K562 (cell line): ENCODE data around the gene AKAP13. TPM values are rescaled to one million over a fixed set of nuclear protein-coding genes. Genes with fewer than 3 reads are reported as not detected.

Experiments
- ATAC-seq: fragments of 200-7000 bp; cut with Tn5 transposase; 3 replicates; pipeline ENCODE4 v1.9.1; 2020; ENCODE audit warnings: moderate library complexity
- BruUV-seq: library from RNA; stranded (reverse); fragments of 400-500 nt; replicated peaks from 2 replicates; lab custom pipeline; 2021; lab: Mats Ljungman, UMichigan
- CTCF ChIA-PET: fragments of 300-600 bp; formaldehyde crosslinking; extraction: SDS; loops from one replicate; lab custom pipeline; 2021; ENCODE audit warnings: low intra/inter-chr PET ratio; lab: Yijun Ruan, JAX
- POLR2A ChIA-PET: fragments of 300-600, 350-650 bp; sonication (Branson Sonifier 250); formaldehyde crosslinking; extraction: SDS; loops from one replicate; lab custom pipeline; 2021; ENCODE audit warnings: antibody characterized with exemption, inconsistent platforms; lab: Yijun Ruan, JAX
- DNase-seq, 4 experiments: peaks; one replicate each; pipeline versions ENCODE4 v3.0.0 to v3.0.0-alpha.2; 2011 to 2018; ENCODE audit warnings: low spot score in 3 of 4, mixed read lengths in 3 of 4; ENCODE audit errors: extremely low read depth in 1 of 4
- FAIRE-seq: peaks from 2 replicates; lab custom pipeline; 2011; peaks lifted over from hg19 to GRCh38; lab: Jason Lieb, UNC
- H2AFZ ChIP-seq: 2 replicates; pipeline ENCODE4 v1.6.0; 2011; ENCODE audit warnings: low read depth, low read length, control low read depth, inconsistent platforms
- H3K27ac ChIP-seq: fragments of 200-600 bp; 3 replicates; pipeline ENCODE4 v1.8.0; 2011; ENCODE audit warnings: low read depth, mild to moderate bottlenecking, control low read depth, inconsistent platforms, low read length, moderate library complexity, mixed read lengths; ENCODE audit errors: extremely low read depth
- H3K27me3 ChIP-seq, 2 experiments: fragments of 300-600 bp in 1 of 2; 2 replicates in 1 of 2; 3 replicates in 1 of 2; pipeline versions ENCODE4 v1.6.0 to v1.8.0; 2011; ENCODE audit warnings: inconsistent platforms in 2 of 2, low read length in 2 of 2, mild to moderate bottlenecking in 1 of 2, mixed read lengths in 1 of 2, moderate library complexity in 1 of 2; ENCODE audit not compliant: control insufficient read depth in 2 of 2, insufficient read depth in 2 of 2
- H3K36me3 ChIP-seq: fragments of 300-600 bp; 3 replicates; pipeline ENCODE4 v1.8.0; 2011; ENCODE audit warnings: mild to moderate bottlenecking, low read length, inconsistent platforms; ENCODE audit not compliant: control insufficient read depth, insufficient read depth
- H3K4me1 ChIP-seq, 2 experiments: fragments of 200-600 bp in 1 of 2; replicated peaks in 1 of 2; 2 replicates in 1 of 2; 3 replicates in 1 of 2; pipeline versions ENCODE4 v1.5.1 to v1.8.0; 2011; ENCODE audit warnings: inconsistent platforms in 2 of 2, low read length in 2 of 2, mild to moderate bottlenecking in 1 of 2, mixed read lengths in 1 of 2, moderate library complexity in 1 of 2; ENCODE audit not compliant: control insufficient read depth in 2 of 2, insufficient read depth in 2 of 2
- H3K4me2 ChIP-seq: 2 replicates; pipeline ENCODE4 v1.6.1; 2011; ENCODE audit warnings: low read length, control low read depth, inconsistent platforms, mixed read lengths; ENCODE audit not compliant: insufficient read depth
- H3K4me3 ChIP-seq: fragments of 200-600 bp; sonication (generic), shearing (Covaris generic); 2 replicates; pipeline ENCODE4 v1.5.1; 2016; ENCODE audit warnings: control low read depth, inconsistent platforms
- H3K79me2 ChIP-seq: fragments of 200-600 bp; 3 replicates; pipeline ENCODE4 v1.8.0; 2011; ENCODE audit warnings: low read length, inconsistent platforms; ENCODE audit not compliant: control insufficient read depth, insufficient read depth
- H3K9ac ChIP-seq, 2 experiments: 2 replicates each; pipeline versions ENCODE4 v1.6.0 to v1.6.1; 2011; ENCODE audit warnings: low read depth in 2 of 2, low read length in 2 of 2, control low read depth in 1 of 2, inconsistent platforms in 1 of 2, mild to moderate bottlenecking in 1 of 2, mixed read lengths in 1 of 2; ENCODE audit not compliant: insufficient read depth in 1 of 2
- H3K9me1 ChIP-seq: one replicate; pipeline ENCODE4 v1.6.0; 2011; ENCODE audit warnings: inconsistent platforms, mild to moderate bottlenecking, low read length, moderate library complexity; ENCODE audit not compliant: control insufficient read depth, insufficient read depth
- H3K9me3 ChIP-seq: replicated peaks from 2 replicates; pipeline ENCODE4 v1.5.1; 2011; ENCODE audit warnings: low read depth, low read length, inconsistent platforms; ENCODE audit not compliant: control insufficient read depth, insufficient read depth
- H4K20me1 ChIP-seq: replicated peaks from 2 replicates; pipeline ENCODE4 v1.6.1; 2011; ENCODE audit warnings: low read length, inconsistent platforms, mixed read lengths; ENCODE audit not compliant: control insufficient read depth, insufficient read depth
- ARID1B ChIP-seq: fragments of 450-650 bp; IDR thresholded peaks from 2 replicates; pipeline ENCODE4 v1.6.1; 2016; ENCODE audit warnings: antibody characterized with exemption, mild to moderate bottlenecking, inconsistent platforms
- KDM1A ChIP-seq, 2 experiments: fragments of 450-650 bp; IDR thresholded peaks; 2 replicates each; pipeline ENCODE4 v1.6.1; 2016; ENCODE audit warnings: mild to moderate bottlenecking in 2 of 2
- NFIX ChIP-seq: fragments of 250-450 bp; sonication (Bioruptor Pico); IDR thresholded peaks from 2 replicates; pipeline ENCODE4 v1.4.0; 2020; ENCODE audit warnings: low read depth, mild to moderate bottlenecking, moderate library complexity
- PATZ1 ChIP-seq: fragments of 250-450 bp; sonication (Bioruptor Pico); IDR thresholded peaks from 2 replicates; pipeline ENCODE4 v1.5.0; 2020; ENCODE audit warnings: mild to moderate bottlenecking, borderline replicate concordance
- PHTF2 ChIP-seq: fragments of 250-450 bp; sonication (Bioruptor Pico); IDR thresholded peaks from 2 replicates; pipeline ENCODE4 v1.5.0; 2021; ENCODE audit warnings: mild to moderate bottlenecking
- POLR3A ChIP-seq: IDR thresholded peaks from 2 replicates; pipeline ENCODE4 v1.6.1; 2011; ENCODE audit warnings: borderline replicate concordance, mild to moderate bottlenecking, moderate library complexity; ENCODE audit not compliant: insufficient read length, insufficient read depth; ENCODE audit errors: extremely low read depth
- TCF3 ChIP-seq: sonication (generic); formaldehyde crosslinking; IDR thresholded peaks from 2 replicates; pipeline ENCODE4 v1.4.0; 2020; ENCODE audit warnings: mild to moderate bottlenecking, missing genetic modification reagents
- ZFPM2 ChIP-seq: fragments of 250-450 bp; sonication (Bioruptor Pico); IDR thresholded peaks from 2 replicates; pipeline ENCODE4 v1.5.1; 2022; ENCODE audit warnings: mild to moderate bottlenecking
- ZHX1 ChIP-seq: fragments of 150-350 bp; conservative IDR thresholded peaks from 2 replicates; pipeline ENCODE4 v1.6.1; 2014; ENCODE audit warnings: low read length
- ZNF232 ChIP-seq: sonication (generic); formaldehyde crosslinking; IDR thresholded peaks from 2 replicates; pipeline ENCODE4 v1.8.0; 2022; ENCODE audit warnings: mild to moderate bottlenecking, missing genetic modification reagents
- ZNF507 ChIP-seq: conservative IDR thresholded peaks from 2 replicates; pipeline ENCODE4 v1.6.1; 2017; ENCODE audit warnings: missing genetic modification characterization, missing compliant biosample characterization
- WGBS: fragments of 100-300 bp; shearing (Covaris generic); methylation state at CpG from one replicate; pipeline ENCODE4 v1.1.6; 2016; ENCODE audit warnings: low coverage, mixed read lengths; ENCODE audit not compliant: insufficient coverage; ENCODE audit errors: missing lambda C conversion rate; 5-methylcytosine and 5-hydroxymethylcytosine counted together
- in situ Hi-C: fragments of 300-500 bp; cut with MboI; formaldehyde crosslinking; loops from 4 replicates; pipeline ENCODE4 v1.15.0; 2018; ENCODE audit warnings: inconsistent platforms, mixed read lengths
- intact Hi-C: fragments of 100-400 bp; cut with micrococcal nuclease; formaldehyde crosslinking; loops from 2 replicates; pipeline ENCODE4 v1.14.2; 2022
- polyA plus RNA-seq, 8 experiments: library from polyadenylated mRNA; depleted of rRNA in 4 of 8; stranded (reverse) in 5 of 8; unstranded in 3 of 8; fragments of >200 nt; fragmentation: Nextera tagmentation in 2 of 8; fragmentation: Illumina TruSeq in 1 of 8; extraction: Ambion mirVana in 2 of 8; extraction: Trizol in 1 of 8; gene quantifications; 2 replicates each; pipeline versions ENCODE4 v1.2.1 to v1.2.3, GENCODE V29; 2011 to 2014; ENCODE audit warnings: inconsistent platforms in 1 of 8, missing spikeins in 1 of 8
- total RNA-seq, 7 experiments: library from RNA; depleted of rRNA in 6 of 7; stranded (reverse); fragments of >200 nt in 6 of 7; fragmentation: Illumina TruSeq in 2 of 7; extraction: Trizol in 2 of 7; gene quantifications; 2 replicates each; pipeline versions ENCODE4 v1.2.1 to v1.2.3, GENCODE V29; 2011 to 2021; ENCODE audit warnings: low replicate concordance in 1 of 7
- TF ChIP-seq, protein P1 (sequence below): sonication (generic); formaldehyde crosslinking; IDR thresholded peaks from 2 replicates; pipeline ENCODE4 v1.8.1; 2023; ENCODE audit warnings: missing genetic modification reagents, mild to moderate bottlenecking, borderline replicate concordance

Gene AKAP13
- total and polyA plus RNA-seq, 9 of the 15 experiments (the other 6 are each of a cell fraction or from before 2014, with no cell fraction given): 0.03 to 1.7 (median 0.42) TPM

DNA sequence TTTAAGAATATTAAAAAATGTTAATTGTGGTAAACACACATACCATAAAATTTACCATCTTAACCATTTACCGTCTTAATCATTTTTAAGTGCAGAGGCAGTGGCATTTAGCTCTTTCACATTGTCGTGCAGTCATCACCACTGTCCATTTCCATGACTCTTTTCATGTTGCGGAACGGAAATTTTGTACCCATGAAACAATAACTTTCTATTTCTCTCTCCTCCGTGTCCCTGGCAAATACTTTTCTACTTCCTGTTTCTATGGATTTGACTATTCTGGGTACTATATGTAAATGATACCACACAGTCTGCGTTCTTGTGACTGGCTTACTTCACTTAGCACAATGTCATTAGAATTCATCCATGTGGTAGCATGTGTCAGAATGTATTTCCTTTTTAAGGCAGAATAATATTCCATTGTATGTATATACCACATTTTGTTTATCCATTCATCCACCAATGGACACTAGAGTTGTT lies 27.9 kb downstream of the AKAP13 start:
- Histone ChIP-seq H3K27ac (no peak overlapping the region), H3K9me3 (no peaks in the 10 kb centered on the region), H3K79me2 (no peaks in the 10 kb centered on the region), H3K36me3 (no peaks in the 10 kb centered on the region), H3K4me3 (no peak overlapping the region), H2AFZ (no peak overlapping the region), H3K27me3 (peaks cover 6% of the 10 kb centered on the region in 2 experiments; a peak in 3 of 5 replicates), H3K4me2 (no peak overlapping the region), H4K20me1 (no peaks in the 10 kb centered on the region), H3K9me1 (no peaks in the 10 kb centered on the region), H3K4me1 (no peaks in the 10 kb centered on the region), H3K9ac (no peak overlapping the region)
- in situ Hi-C loops (no loop called here), intact Hi-C loops (no loop called here)
- 1% methylated on average over 6 of the region's 6 CpGs for WGBS
- FAIRE-seq (no peak), DNase-seq (no peak), ATAC-seq (no peak)
- ChIA-PET POLR2A (no interaction called here), CTCF (no interaction called here)
- no TSS peak for BruUV-seq
- TF ChIP-seq ZHX1 (no peak), ZNF507 (tag) (no peak), PATZ1 (CRISPR knock-in tag) (no peak), PHTF2 (CRISPR knock-in tag) (no peak), KDM1A (IDR thresholded peaks at IDR 0.05) (no peak), ZNF232 (CRISPR knock-in tag) (no peak), ARID1B (no peak), ZFPM2 (CRISPR knock-in tag) (no peak), TCF3 (CRISPR knock-in tag) (no peak), POLR3A (no peak), NFIX (CRISPR knock-in tag) (no peak)
- TF ChIP-seq, protein P1, sequence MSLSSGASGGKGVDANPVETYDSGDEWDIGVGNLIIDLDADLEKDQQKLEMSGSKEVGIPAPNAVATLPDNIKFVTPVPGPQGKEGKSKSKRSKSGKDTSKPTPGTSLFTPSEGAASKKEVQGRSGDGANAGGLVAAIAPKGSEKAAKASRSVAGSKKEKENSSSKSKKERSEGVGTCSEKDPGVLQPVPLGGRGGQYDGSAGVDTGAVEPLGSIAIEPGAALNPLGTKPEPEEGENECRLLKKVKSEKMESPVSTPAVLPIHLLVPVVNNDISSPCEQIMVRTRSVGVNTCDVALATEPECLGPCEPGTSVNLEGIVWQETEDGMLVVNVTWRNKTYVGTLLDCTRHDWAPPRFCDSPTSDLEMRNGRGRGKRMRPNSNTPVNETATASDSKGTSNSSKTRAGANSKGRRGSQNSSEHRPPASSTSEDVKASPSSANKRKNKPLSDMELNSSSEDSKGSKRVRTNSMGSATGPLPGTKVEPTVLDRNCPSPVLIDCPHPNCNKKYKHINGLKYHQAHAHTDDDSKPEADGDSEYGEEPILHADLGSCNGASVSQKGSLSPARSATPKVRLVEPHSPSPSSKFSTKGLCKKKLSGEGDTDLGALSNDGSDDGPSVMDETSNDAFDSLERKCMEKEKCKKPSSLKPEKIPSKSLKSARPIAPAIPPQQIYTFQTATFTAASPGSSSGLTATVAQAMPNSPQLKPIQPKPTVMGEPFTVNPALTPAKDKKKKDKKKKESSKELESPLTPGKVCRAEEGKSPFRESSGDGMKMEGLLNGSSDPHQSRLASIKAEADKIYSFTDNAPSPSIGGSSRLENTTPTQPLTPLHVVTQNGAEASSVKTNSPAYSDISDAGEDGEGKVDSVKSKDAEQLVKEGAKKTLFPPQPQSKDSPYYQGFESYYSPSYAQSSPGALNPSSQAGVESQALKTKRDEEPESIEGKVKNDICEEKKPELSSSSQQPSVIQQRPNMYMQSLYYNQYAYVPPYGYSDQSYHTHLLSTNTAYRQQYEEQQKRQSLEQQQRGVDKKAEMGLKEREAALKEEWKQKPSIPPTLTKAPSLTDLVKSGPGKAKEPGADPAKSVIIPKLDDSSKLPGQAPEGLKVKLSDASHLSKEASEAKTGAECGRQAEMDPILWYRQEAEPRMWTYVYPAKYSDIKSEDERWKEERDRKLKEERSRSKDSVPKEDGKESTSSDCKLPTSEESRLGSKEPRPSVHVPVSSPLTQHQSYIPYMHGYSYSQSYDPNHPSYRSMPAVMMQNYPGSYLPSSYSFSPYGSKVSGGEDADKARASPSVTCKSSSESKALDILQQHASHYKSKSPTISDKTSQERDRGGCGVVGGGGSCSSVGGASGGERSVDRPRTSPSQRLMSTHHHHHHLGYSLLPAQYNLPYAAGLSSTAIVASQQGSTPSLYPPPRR: no peak
